Measurements from ENCODE around the gene FBLN5. TPM values are rescaled to one million over a fixed set of nuclear protein-coding genes. Genes with fewer than 3 reads are reported as not detected.
A peak's percentile ranks its signal among the peaks of the same experiment; 100 is the strongest.

Gene FBLN5
- polyA plus RNA-seq, 3 donors, result 0.16 TPM; not detected in 2

DNA sequence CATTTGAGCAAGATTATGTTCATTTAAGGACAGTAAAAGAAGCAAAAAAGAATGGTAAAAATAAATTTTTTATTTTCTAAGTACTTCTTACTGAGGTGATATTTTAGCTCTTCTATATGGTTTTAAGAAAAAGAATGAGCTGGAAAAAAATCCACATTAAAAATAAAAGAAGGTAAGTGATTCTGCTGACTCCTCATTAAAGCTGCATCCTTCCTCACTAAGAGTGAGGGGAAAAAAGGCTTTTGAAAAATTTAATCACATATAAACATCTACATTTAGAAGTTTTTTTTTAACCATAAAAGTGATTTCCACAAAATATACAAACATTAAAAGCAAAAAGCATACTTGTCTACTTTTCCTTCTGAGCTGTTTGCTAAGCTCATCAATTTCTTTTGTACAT lies 28.3 kb upstream of the FBLN5 start:
- H3K4me1 ChIP-seq (ENCODE audit: control insufficient read depth in 1 of 2, insufficient read depth in 2 of 2, low read length in 2 of 2), result no peaks in the 10 kb centered on the region
- no peak overlapping the region for H3K4me3 Mint-ChIP-seq
- intact Hi-C loops (cut with micrococcal nuclease), result no loop called here
- no peak overlapping the region for H3K4me2 ChIP-seq (replicated peaks; ENCODE audit: extremely low read depth, low read length, poor library complexity, severe bottlenecking)
- H3K79me2 ChIP-seq (ENCODE audit: insufficient read depth, low read length), result no peaks in the 10 kb centered on the region
- H3K9ac ChIP-seq (ENCODE audit: insufficient read depth, low read length, poor library complexity, severe bottlenecking), result no peak overlapping the region
- no peak for DNase-seq
- H2AFZ ChIP-seq (ENCODE audit: insufficient read depth, low read depth, low read length, poor library complexity, severe bottlenecking), result no peak overlapping the region
- TF ChIP-seq, protein P1, sequence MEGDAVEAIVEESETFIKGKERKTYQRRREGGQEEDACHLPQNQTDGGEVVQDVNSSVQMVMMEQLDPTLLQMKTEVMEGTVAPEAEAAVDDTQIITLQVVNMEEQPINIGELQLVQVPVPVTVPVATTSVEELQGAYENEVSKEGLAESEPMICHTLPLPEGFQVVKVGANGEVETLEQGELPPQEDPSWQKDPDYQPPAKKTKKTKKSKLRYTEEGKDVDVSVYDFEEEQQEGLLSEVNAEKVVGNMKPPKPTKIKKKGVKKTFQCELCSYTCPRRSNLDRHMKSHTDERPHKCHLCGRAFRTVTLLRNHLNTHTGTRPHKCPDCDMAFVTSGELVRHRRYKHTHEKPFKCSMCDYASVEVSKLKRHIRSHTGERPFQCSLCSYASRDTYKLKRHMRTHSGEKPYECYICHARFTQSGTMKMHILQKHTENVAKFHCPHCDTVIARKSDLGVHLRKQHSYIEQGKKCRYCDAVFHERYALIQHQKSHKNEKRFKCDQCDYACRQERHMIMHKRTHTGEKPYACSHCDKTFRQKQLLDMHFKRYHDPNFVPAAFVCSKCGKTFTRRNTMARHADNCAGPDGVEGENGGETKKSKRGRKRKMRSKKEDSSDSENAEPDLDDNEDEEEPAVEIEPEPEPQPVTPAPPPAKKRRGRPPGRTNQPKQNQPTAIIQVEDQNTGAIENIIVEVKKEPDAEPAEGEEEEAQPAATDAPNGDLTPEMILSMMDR (IDR thresholded peaks at IDR 0.05), result no peak
- peaks cover 67 to 77% of the 10 kb centered on the region in 2 donors for H3K36me3 ChIP-seq (replicated peaks in 1 of 2; ENCODE audit: control insufficient read depth in 1 of 2, insufficient read depth in 2 of 2, low read length in 2 of 2)
- H3K27ac Mint-ChIP-seq, result no peak overlapping the region
- peaks cover 54 to 70% of the 10 kb centered on the region in 2 donors for H3K36me3 Mint-ChIP-seq
- H3K27me3 ChIP-seq (ENCODE audit: control insufficient read depth in 2 of 2, insufficient read depth in 2 of 2, low read length in 2 of 2), result no peaks in the 10 kb centered on the region
- H3K27me3 Mint-ChIP-seq (ENCODE audit: low read depth in 3 of 3), result no peaks in the 10 kb centered on the region
- no peaks in the 10 kb centered on the region for H3K9me3 ChIP-seq (replicated peaks in 1 of 2; ENCODE audit: control insufficient read depth in 1 of 2, insufficient read depth in 1 of 2, low read length in 2 of 2)
- H4K20me1 ChIP-seq (ENCODE audit: insufficient read depth, low read length), result no peaks in the 10 kb centered on the region
- no peak overlapping the region for H3K27ac ChIP-seq (ENCODE audit: low read depth in 1 of 2, low read length in 2 of 2)
- H3K9me3 Mint-ChIP-seq, result no peaks in the 10 kb centered on the region
- H3K4me1 Mint-ChIP-seq, result peaks cover 4% of the 10 kb centered on the region
- no peak overlapping the region for H3K4me3 ChIP-seq (replicated peaks in 1 of 3; ENCODE audit: low read depth in 2 of 3, low read length in 3 of 3)

DNA sequence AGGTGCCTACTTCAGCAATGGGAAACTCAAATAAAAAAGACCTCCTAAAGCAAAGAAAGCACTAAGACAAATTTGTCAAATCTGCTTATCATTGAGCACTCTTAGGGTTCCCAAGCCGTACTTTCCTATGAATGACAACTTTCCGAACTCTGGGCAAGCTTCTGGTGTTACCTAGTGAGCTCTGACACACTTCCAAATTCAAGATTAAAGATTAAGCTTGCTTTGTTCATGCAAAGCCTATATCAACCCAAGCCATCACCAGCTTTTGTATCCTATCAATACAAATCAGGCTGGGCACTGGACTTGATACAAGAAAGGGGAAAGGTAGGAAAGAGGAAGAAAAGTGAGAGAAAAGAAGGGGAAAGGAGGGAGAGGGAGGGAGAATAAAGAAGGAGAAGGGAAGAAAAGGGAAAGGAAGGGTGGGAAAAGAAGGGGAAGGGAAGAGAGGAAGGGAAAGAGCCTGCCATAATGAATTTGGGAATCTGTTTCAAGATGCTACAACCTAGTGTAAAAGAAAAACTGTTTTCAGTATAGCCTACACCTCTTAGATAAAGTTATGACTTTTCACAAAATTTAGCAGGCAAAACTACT lies 23.8 kb upstream of the FBLN5 start:
- H3K9me3 Mint-ChIP-seq, result no peaks in the 10 kb centered on the region
- Histone ChIP-seq H3K4me3 (replicated peaks in 1 of 3; ENCODE audit: low read depth in 2 of 3, low read length in 3 of 3) (no peak overlapping the region), H3K27me3 (ENCODE audit: control insufficient read depth in 2 of 2, insufficient read depth in 2 of 2, low read length in 2 of 2) (no peaks in the 10 kb centered on the region), H3K9ac (ENCODE audit: insufficient read depth, low read length, poor library complexity, severe bottlenecking) (no peak overlapping the region), H4K20me1 (ENCODE audit: insufficient read depth, low read length) (no peaks in the 10 kb centered on the region), H3K27ac (ENCODE audit: low read depth in 1 of 2, low read length in 2 of 2) (no peak overlapping the region), H3K4me2 (replicated peaks; ENCODE audit: extremely low read depth, low read length, poor library complexity, severe bottlenecking) (no peak overlapping the region), H3K9me3 (replicated peaks in 1 of 2; ENCODE audit: control insufficient read depth in 1 of 2, insufficient read depth in 1 of 2, low read length in 2 of 2) (no peaks in the 10 kb centered on the region), H3K79me2 (ENCODE audit: insufficient read depth, low read length) (no peaks in the 10 kb centered on the region), H3K36me3 (replicated peaks in 1 of 2; ENCODE audit: control insufficient read depth in 1 of 2, insufficient read depth in 2 of 2, low read length in 2 of 2) (peaks cover 73 to 87% of the 10 kb centered on the region in 2 donors), H2AFZ (ENCODE audit: insufficient read depth, low read depth, low read length, poor library complexity, severe bottlenecking) (no peak overlapping the region), H3K4me1 (ENCODE audit: control insufficient read depth in 1 of 2, insufficient read depth in 2 of 2, low read length in 2 of 2) (no peaks in the 10 kb centered on the region)
- no peak overlapping the region for H3K4me3 Mint-ChIP-seq
- peak overlapping the region in 1 of 7 donors; percentile 6 for H3K27ac Mint-ChIP-seq
- TF ChIP-seq, protein P1 (IDR thresholded peaks at IDR 0.05), result no peak
- peaks cover 5% of the 10 kb centered on the region for H3K4me1 Mint-ChIP-seq
- H3K27me3 Mint-ChIP-seq (ENCODE audit: low read depth in 3 of 3), result no peaks in the 10 kb centered on the region
- DNase-seq, result no peak
- intact Hi-C loops (cut with micrococcal nuclease), result no loop called here
- WGBS (ENCODE audit: insufficient coverage), result no CpG with 5 or more reads among the region's 2 CpGs
- H3K36me3 Mint-ChIP-seq, result peaks cover 62 to 73% of the 10 kb centered on the region in 2 donors

All from CD14-positive monocyte (primary cell).